NCI-H2107 treated with DMSO at 0.1 percent for 48 hours (cell line): ENCODE results near the gene SNAI1.

ENCODE experiments used
- DNase-seq: peaks from one replicate; lab custom pipeline; 2025; ENCODE audit not compliant: unreplicated experiment; lab: John Stamatoyannopoulos, UW

Gene SNAI1

DNA sequence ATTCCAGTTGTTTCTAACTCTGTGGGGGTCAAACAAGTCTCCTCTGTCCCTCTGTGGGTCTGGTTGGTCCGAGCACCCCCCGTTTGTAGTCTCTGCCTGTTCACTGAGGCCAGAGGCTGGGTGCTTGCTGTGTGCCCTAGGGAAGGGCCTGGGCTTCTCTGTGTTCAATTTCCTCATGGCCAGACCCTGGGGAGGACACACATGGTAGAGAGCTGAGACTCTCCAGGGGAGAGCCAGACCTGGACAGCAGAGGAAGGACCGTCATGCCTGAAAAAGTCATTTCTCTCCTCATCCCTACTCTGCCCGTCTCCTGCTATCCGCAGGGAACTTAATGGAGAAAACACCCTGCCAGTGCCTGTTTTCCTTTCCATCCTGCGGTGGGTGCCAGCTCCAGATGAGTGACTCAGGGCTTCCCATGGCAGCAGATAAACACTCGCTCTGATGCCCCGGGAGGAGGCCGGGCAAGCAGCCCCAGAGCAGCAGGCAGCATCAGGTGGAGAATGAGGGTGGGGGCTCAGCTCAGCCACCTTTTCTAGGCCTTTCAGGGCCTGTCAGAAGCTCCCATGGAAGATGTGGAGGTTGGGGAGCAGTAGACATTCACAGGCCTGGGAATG is 51.9 kb downstream of the SNAI1 start:
- no peak for DNase-seq

- DNase-seq, result no peak
Measured at GRCh38 chr20:50036703-50037102, 53.9 kb downstream of the SNAI1 start.

GRCh38 chr20:50037123-50037522 is 54.3 kb downstream of the SNAI1 start:
- peak; percentile 20 for DNase-seq

GRCh38 chr20:50037575-50037974 is 54.8 kb downstream of the SNAI1 start:
- no peak for DNase-seq

DNA sequence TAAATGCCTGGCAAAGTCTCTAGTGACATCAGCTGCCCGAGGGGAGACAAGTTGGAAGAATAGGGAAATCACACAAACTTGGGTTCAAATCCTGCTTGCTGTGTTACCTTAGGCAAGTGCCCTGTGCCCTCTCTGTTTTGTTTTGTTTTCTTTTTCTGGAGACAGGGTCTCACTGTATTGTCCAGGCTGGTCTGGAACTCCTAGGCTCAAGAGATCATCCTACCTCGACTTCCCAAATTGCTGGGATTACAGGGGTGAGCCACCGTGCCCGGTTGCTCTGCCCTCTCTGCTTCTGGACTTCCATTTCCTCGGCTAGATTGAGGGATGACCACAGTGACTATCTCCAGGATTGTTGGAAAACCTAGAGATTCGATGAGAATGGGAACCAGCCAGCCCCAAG is 55.4 kb downstream of the SNAI1 start:
- DNase-seq, result no peak
